ENCODE results near the gene PNLIPRP2. TPM values are rescaled to one million over a fixed set of nuclear protein-coding genes. Genes with fewer than 3 reads are reported as not detected.

The PNLIPRP2 gene
- total RNA-seq, 4 donors from 2014 or later: not detected

- Histone ChIP-seq H3K4me3 (no peak overlapping the region), H3K36me3 (no peaks in the 10 kb centered on the region), H3K4me1 (peaks cover 4 to 9% (median 8%) of the 10 kb centered on the region in 4 donors), H3K9me3 (no peaks in the 10 kb centered on the region), H3K27ac (replicated peaks in 1 of 4) (no peak overlapping the region), H3K27me3 (peaks cover 0 to 35% (median 4%) of the 10 kb centered on the region in 4 donors)
- intact Hi-C loops (cut with DNase I): loop anchor here (5.0 kb wide), 1 partner anchor 160 kb away; no protein-coding TSS in a partner anchor
- 76% methylated on average over 7 of the region's 9 CpGs for WGBS
- TF ChIP-seq, protein P1, sequence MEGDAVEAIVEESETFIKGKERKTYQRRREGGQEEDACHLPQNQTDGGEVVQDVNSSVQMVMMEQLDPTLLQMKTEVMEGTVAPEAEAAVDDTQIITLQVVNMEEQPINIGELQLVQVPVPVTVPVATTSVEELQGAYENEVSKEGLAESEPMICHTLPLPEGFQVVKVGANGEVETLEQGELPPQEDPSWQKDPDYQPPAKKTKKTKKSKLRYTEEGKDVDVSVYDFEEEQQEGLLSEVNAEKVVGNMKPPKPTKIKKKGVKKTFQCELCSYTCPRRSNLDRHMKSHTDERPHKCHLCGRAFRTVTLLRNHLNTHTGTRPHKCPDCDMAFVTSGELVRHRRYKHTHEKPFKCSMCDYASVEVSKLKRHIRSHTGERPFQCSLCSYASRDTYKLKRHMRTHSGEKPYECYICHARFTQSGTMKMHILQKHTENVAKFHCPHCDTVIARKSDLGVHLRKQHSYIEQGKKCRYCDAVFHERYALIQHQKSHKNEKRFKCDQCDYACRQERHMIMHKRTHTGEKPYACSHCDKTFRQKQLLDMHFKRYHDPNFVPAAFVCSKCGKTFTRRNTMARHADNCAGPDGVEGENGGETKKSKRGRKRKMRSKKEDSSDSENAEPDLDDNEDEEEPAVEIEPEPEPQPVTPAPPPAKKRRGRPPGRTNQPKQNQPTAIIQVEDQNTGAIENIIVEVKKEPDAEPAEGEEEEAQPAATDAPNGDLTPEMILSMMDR (IDR thresholded peaks at IDR 0.05): no peak
- TF ChIP-seq EP300 (IDR thresholded peaks at IDR 0.05) (no peak), POLR2A (IDR thresholded peaks at IDR 0.05; ENCODE audit: low read depth) (no peak), POLR2AphosphoS5 (IDR thresholded peaks at IDR 0.05) (no peak)
- no peak for DNase-seq (ENCODE audit: extremely low spot score)
These were observed 6.1 kb downstream of the PNLIPRP2 start for GRCh38 chr10:116626815-116627214.

- Histone ChIP-seq H3K4me3 (peak overlapping the region; percentile 30 to 52 (median 38)), H3K36me3 (no peaks in the 10 kb centered on the region), H3K9me3 (no peaks in the 10 kb centered on the region), H3K27ac (replicated peaks in 1 of 4) (no peak overlapping the region), H3K4me1 (peaks cover 4 to 9% (median 8%) of the 10 kb centered on the region in 4 donors), H3K27me3 (peaks cover 0 to 35% (median 4%) of the 10 kb centered on the region in 4 donors)
- TF ChIP-seq, protein P1 (IDR thresholded peaks at IDR 0.05): peak in 2 of 3 experiments; percentile 21 to 51
- no peak for TF ChIP-seq POLR2A (IDR thresholded peaks at IDR 0.05; ENCODE audit: low read depth)
- intact Hi-C loops (cut with DNase I): loop anchor here (5.0 kb wide), 1 partner anchor 160 kb away; no protein-coding TSS in a partner anchor
- DNase-seq (ENCODE audit: extremely low spot score): peak; percentile 85
- 8% methylated on average over 42 of the region's 49 CpGs for WGBS
These were observed 6.7 kb downstream of the PNLIPRP2 start for GRCh38 chr10:116627386-116627933.

- H3K9me3 ChIP-seq: no peaks in the 10 kb centered on the region
- no peak overlapping the region for H3K27ac ChIP-seq (replicated peaks in 1 of 4)
- peaks cover 4 to 9% (median 8%) of the 10 kb centered on the region in 4 donors for H3K4me1 ChIP-seq
- no peaks in the 10 kb centered on the region for H3K36me3 ChIP-seq
- DNase-seq (ENCODE audit: extremely low spot score): peak; percentile 82
- H3K4me3 ChIP-seq: no peak overlapping the region
- TF ChIP-seq POLR2AphosphoS5 (IDR thresholded peaks at IDR 0.05) (no peak), POLR2A (IDR thresholded peaks at IDR 0.05; ENCODE audit: low read depth) (no peak), EP300 (IDR thresholded peaks at IDR 0.05) (no peak)
- TF ChIP-seq, protein P1 (IDR thresholded peaks at IDR 0.05): no peak
- intact Hi-C loops (cut with DNase I): loop anchor here (5.0 kb wide), 1 partner anchor 158 kb away; no protein-coding TSS in a partner anchor
- WGBS: 75% methylated on average over 4 of the region's 4 CpGs
- peaks cover 0 to 25% (median 4%) of the 10 kb centered on the region in 4 donors for H3K27me3 ChIP-seq
These were observed 8.6 kb downstream of the PNLIPRP2 start for GRCh38 chr10:116629340-116629739.

DNA sequence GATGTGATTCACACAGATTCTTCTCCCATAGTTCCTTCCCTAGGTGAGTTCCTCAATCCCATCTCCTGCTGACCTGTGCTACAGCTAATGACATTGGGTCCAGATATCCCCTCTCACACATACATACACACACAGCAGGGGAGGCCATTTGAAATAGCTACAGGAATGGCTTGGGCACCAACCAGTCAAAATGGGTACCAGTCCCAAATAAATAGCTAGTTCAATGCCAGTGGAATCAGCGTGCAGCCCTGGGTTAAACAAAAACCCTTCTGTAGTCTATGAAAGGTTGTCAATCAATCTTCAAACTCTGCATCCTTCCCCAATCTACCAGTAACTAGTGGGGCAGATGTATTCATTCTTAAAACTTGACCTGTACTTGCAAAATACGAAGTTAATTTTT lies 9.3 kb downstream of the PNLIPRP2 start:
- TF ChIP-seq EP300 (IDR thresholded peaks at IDR 0.05): no peak
- TF ChIP-seq POLR2A (IDR thresholded peaks at IDR 0.05; ENCODE audit: low read depth): no peak
- TF ChIP-seq, protein P1 (IDR thresholded peaks at IDR 0.05): no peak
- TF ChIP-seq POLR2AphosphoS5 (IDR thresholded peaks at IDR 0.05): no peak
- peak; percentile 91 for DNase-seq (ENCODE audit: extremely low spot score)
- H3K9me3 ChIP-seq: no peaks in the 10 kb centered on the region
- peaks cover 4 to 9% (median 8%) of the 10 kb centered on the region in 4 donors for H3K4me1 ChIP-seq
- WGBS: 79% methylated on average over 2 of the region's 2 CpGs
- H3K4me3 ChIP-seq: no peak overlapping the region
- no peaks in the 10 kb centered on the region for H3K36me3 ChIP-seq
- no peak overlapping the region for H3K27ac ChIP-seq (replicated peaks in 1 of 4)
- peaks cover 0 to 19% (median 4%) of the 10 kb centered on the region in 4 donors for H3K27me3 ChIP-seq
- intact Hi-C loops (cut with DNase I): no loop called here

Measured in esophagus muscularis mucosa (tissue), 4 donors.